C4-2B (cell line): ENCODE results near the gene MEP1B.

ENCODE experiments used
- ZFX ChIP-seq: fragments of 450-650 bp; IDR thresholded peaks from 2 replicates; pipeline ENCODE4 v1.6.1; 2017
- TF ChIP-seq, protein P1 (sequence below): fragments of 450-650 bp; conservative IDR thresholded peaks from 2 replicates; pipeline ENCODE4 v1.5.1; 2017; ENCODE audit warnings: mild to moderate bottlenecking

DNA sequence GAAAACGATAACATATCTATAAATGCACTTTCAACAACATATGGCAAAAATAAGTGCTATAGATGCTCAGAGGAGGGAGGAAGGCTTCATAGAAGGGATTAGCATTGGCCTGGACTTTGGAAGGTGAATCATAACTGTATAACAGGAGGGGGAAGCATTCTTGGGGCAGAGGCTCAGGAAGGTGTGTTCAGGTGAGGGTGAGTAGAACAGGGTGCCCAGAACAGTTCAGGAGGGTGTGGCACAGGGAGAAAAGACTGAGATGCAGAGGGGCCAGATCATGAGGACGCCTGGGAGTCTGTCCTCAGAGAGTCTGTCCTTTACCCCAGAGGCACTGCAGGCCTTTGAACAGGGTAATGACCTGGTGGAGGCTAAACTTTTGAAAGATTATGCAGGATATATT is 29.3 kb upstream of the MEP1B start:
- TF ChIP-seq, protein P1, sequence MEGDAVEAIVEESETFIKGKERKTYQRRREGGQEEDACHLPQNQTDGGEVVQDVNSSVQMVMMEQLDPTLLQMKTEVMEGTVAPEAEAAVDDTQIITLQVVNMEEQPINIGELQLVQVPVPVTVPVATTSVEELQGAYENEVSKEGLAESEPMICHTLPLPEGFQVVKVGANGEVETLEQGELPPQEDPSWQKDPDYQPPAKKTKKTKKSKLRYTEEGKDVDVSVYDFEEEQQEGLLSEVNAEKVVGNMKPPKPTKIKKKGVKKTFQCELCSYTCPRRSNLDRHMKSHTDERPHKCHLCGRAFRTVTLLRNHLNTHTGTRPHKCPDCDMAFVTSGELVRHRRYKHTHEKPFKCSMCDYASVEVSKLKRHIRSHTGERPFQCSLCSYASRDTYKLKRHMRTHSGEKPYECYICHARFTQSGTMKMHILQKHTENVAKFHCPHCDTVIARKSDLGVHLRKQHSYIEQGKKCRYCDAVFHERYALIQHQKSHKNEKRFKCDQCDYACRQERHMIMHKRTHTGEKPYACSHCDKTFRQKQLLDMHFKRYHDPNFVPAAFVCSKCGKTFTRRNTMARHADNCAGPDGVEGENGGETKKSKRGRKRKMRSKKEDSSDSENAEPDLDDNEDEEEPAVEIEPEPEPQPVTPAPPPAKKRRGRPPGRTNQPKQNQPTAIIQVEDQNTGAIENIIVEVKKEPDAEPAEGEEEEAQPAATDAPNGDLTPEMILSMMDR = no peak
- TF ChIP-seq ZFX = no peak
